A549 (cell line): ENCODE data around the gene MTG1. TPM values are rescaled to one million over a fixed set of nuclear protein-coding genes. Genes with fewer than 3 reads are reported as not detected.

Source experiments
- ATAC-seq, 2 experiments: fragments of 200-7000 bp in 1 of 2; fragments of >200 bp in 1 of 2; cut with Nextera tagmentation in 1 of 2; cut with Tn5 transposase in 1 of 2; 3 replicates each; pipeline versions ENCODE4 v1.8.0 to v1.9.1; 2018 to 2020; ENCODE audit warnings: mild to moderate bottlenecking in 1 of 2, moderate library complexity in 1 of 2
- CTCF ChIA-PET: fragments of 300-600 bp; sonication (Branson Sonifier 250); formaldehyde crosslinking; extraction: SDS; loops from one replicate; lab custom pipeline; 2021; ENCODE audit warnings: antibody characterized with exemption, inconsistent platforms; lab: Yijun Ruan, JAX
- POLR2A ChIA-PET: fragments of 350-600 bp; formaldehyde crosslinking; extraction: SDS; loops from one replicate; lab custom pipeline; 2021; ENCODE audit warnings: antibody characterized with exemption, inconsistent platforms; lab: Yijun Ruan, JAX
- DNase-seq, 2 experiments: peaks; one replicate each; pipeline versions ENCODE4 v3.0.0 to v3.0.0-alpha.2; 2011 to 2016; ENCODE audit warnings: low read depth in 1 of 2, low spot score in 1 of 2
- FAIRE-seq: peaks from 2 replicates; lab custom pipeline; 2011; peaks lifted over from hg19 to GRCh38; lab: Jason Lieb, UNC
- H3K27ac ChIP-seq, 2 experiments: fragments of >200 bp; sonication (Bioruptor Twin); formaldehyde crosslinking; 3 replicates each; pipeline ENCODE4 v1.5.1; 2016 to 2017
- H3K4me1 ChIP-seq: fragments of >200 bp; sonication (Bioruptor Twin); formaldehyde crosslinking; 3 replicates; pipeline ENCODE4 v1.6.1; 2016
- H3K4me2 ChIP-seq: fragments of >200 bp; sonication (Bioruptor Twin); formaldehyde crosslinking; 3 replicates; pipeline ENCODE4 v1.6.1; 2016
- H3K4me3 ChIP-seq: fragments of >200 bp; sonication (Bioruptor Twin); formaldehyde crosslinking; 3 replicates; pipeline ENCODE4 v1.5.1; 2016
- H3K9me3 ChIP-seq: fragments of >200 bp; sonication (Bioruptor Twin); formaldehyde crosslinking; 3 replicates; pipeline ENCODE4 v1.6.1; 2016
- BCL3 ChIP-seq: fragments of >200 bp; sonication (Bioruptor Twin); formaldehyde crosslinking; IDR thresholded peaks from 3 replicates; pipeline ENCODE4 v1.6.1; 2016
- CTCF ChIP-seq: fragments of >200 bp; sonication (Bioruptor Twin); formaldehyde crosslinking; IDR thresholded peaks from 3 replicates; pipeline ENCODE4 v1.5.1; 2016
- FOSL2 ChIP-seq, 2 experiments: fragments of 450-650 bp in 1 of 2; fragments of >200 bp in 1 of 2; sonication (Bioruptor Twin) in 1 of 2; formaldehyde crosslinking; IDR thresholded peaks; 2 replicates each; pipeline versions ENCODE4 v1.5.0 to v1.6.1; 2016 to 2020; ENCODE audit warnings: mild to moderate bottlenecking in 1 of 2, moderate library complexity in 1 of 2
- FOXS1 ChIP-seq: fragments of 250-450 bp; sonication (Bioruptor Pico); IDR thresholded peaks from 2 replicates; pipeline ENCODE4 v1.5.0; 2020; ENCODE audit warnings: mild to moderate bottlenecking, moderate library complexity
- HDAC2 ChIP-seq: fragments of 200-600 bp; sonication (generic); IDR thresholded peaks from 2 replicates; pipeline ENCODE4 v1.6.1; 2016
- HEYL ChIP-seq: fragments of 250-450 bp; sonication (Bioruptor Pico); IDR thresholded peaks from 2 replicates; pipeline ENCODE4 v1.8.0; 2021; ENCODE audit warnings: mild to moderate bottlenecking, moderate library complexity
- HOXA7 ChIP-seq: fragments of 250-450 bp; sonication (Bioruptor Pico); IDR thresholded peaks from 2 replicates; pipeline ENCODE4 v1.5.0; 2020; ENCODE audit warnings: mild to moderate bottlenecking, moderate library complexity
- KDM1A ChIP-seq: fragments of 200-600 bp; sonication (generic); IDR thresholded peaks from 2 replicates; pipeline ENCODE4 v1.6.1; 2016; ENCODE audit warnings: low read depth, mild to moderate bottlenecking
- MYC ChIP-seq: IDR thresholded peaks from 2 replicates; pipeline ENCODE4 v1.6.1; 2012; ENCODE audit warnings: mild to moderate bottlenecking, inconsistent platforms, low read length, improper control_type of control experiment, borderline replicate concordance
- POLR2A ChIP-seq: IDR thresholded peaks from 2 replicates; pipeline ENCODE4 v1.6.1; 2012; ENCODE audit warnings: mild to moderate bottlenecking, low read length
- RAD21 ChIP-seq, 2 experiments: fragments of >200 bp in 1 of 2; sonication (Bioruptor Twin) in 1 of 2; formaldehyde crosslinking in 1 of 2; IDR thresholded peaks in 1 of 2; conservative IDR thresholded peaks in 1 of 2; 2 replicates in 1 of 2; 3 replicates in 1 of 2; pipeline ENCODE4 v1.6.1; 2012 to 2018; ENCODE audit warnings: inconsistent platforms in 1 of 2
- SMC3 ChIP-seq: fragments of >200 bp; sonication (Bioruptor Twin); formaldehyde crosslinking; IDR thresholded peaks from 3 replicates; pipeline ENCODE4 v1.6.1; 2018; ENCODE audit warnings: inconsistent platforms
- TFCP2L1 ChIP-seq: fragments of 250-450 bp; sonication (Bioruptor Pico); IDR thresholded peaks from 2 replicates; pipeline ENCODE4 v1.5.0; 2021; ENCODE audit warnings: mild to moderate bottlenecking
- TP53 ChIP-seq: fragments of 250-450 bp; sonication (Bioruptor Pico); IDR thresholded peaks from 2 replicates; pipeline ENCODE4 v1.5.0; 2021; ENCODE audit warnings: mild to moderate bottlenecking, moderate library complexity
- ZSCAN20 ChIP-seq: fragments of 250-450 bp; sonication (Bioruptor Pico); IDR thresholded peaks from 2 replicates; pipeline ENCODE4 v1.8.0; 2022; ENCODE audit warnings: mild to moderate bottlenecking, moderate library complexity
- WGBS: methylation state at CpG from one replicate; pipeline ENCODE4 v1.1.6; 2017; ENCODE audit errors: missing lambda C conversion rate; 5-methylcytosine and 5-hydroxymethylcytosine counted together
- polyA plus RNA-seq, 4 experiments: library from polyadenylated mRNA; depleted of rRNA in 3 of 4; stranded (reverse); fragments of >200 nt; fragmentation: RNase III in 1 of 4; extraction: RNeasy Plus Mini Kit Qiagen cat#74134 plus additional on column Dnase treatment in 1 of 4; gene quantifications; 2 replicates in 3 of 4; 3 replicates in 1 of 4; pipeline ENCODE4 v1.2.3, GENCODE V29; 2011 to 2017
- TF ChIP-seq, protein P1 (sequence below): fragments of 200-600 bp; sonication (generic); IDR thresholded peaks from 2 replicates; pipeline ENCODE4 v1.6.1; 2016; ENCODE audit warnings: antibody characterized with exemption, mild to moderate bottlenecking, moderate library complexity

MTG1 gene
- polyA plus RNA-seq, 2 of the 4 experiments (the other 2 are of a cell fraction): 60.3 to 67.2 TPM

DNA sequence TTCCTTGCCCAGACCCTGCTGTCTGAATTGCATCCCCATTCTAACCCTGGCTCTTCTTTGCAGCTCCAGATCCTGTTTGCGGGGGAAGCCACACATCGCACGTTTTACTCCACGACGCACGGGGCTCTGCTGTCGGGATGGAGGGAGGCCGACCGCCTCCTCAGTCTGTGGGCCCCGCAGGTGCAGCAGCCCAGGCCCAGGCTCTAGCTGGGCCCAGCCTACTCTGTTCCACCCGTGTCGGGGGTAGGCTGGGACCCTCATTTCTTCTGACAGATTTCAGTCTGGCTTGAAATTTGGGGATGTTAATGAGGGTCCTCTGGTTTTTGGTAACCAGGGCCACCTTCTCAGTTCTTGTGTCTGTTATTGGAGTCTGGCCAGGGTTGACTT lies 2.7 kb upstream of the MTG1 start:
- CTCF ChIA-PET: interaction anchor here (0.9 to 3.0 kb wide), 3 partner anchors 10 to 62 kb away, joined by 3 to 15 read pairs (median 3); no protein-coding TSS in a partner anchor
- no peak for FAIRE-seq
- POLR2A ChIA-PET: interaction anchor here (1.2 kb wide), 1 partner anchor 10 kb away, joined by 3 read pairs; no protein-coding TSS in a partner anchor

GRCh38 chr10:133391761-133392518 lies 2.0 kb upstream of the MTG1 start:
- no peak overlapping the region for H3K4me3 ChIP-seq
- TF ChIP-seq RAD21 (conservative IDR thresholded peaks at IDR 0.05 in 1 of 2, IDR thresholded peaks at IDR 0.05 in 1 of 2) (no peak), BCL3 (no peak), HEYL (CRISPR knock-in tag) (no peak), FOXS1 (CRISPR knock-in tag) (no peak), KDM1A (no peak), MYC (no peak), CTCF (no peak), HDAC2 (no peak), ZSCAN20 (CRISPR knock-in tag) (no peak)
- TF ChIP-seq, all 56 proteins: peak for 0
- no peaks in the 10 kb centered on the region for H3K9me3 ChIP-seq
- DNase-seq: no peak
- CTCF ChIA-PET: interaction anchor here (0.7 to 3.0 kb wide), 3 partner anchors 62 to 84 kb away, joined by 3 to 15 read pairs (median 5); no protein-coding TSS in a partner anchor
- no peak overlapping the region for H3K27ac ChIP-seq
- no peak overlapping the region for H3K4me2 ChIP-seq
- peaks cover 14% of the 10 kb centered on the region; the same call in 2 of the 3 replicates for H3K4me1 ChIP-seq
- POLR2A ChIA-PET: no interaction called here
- WGBS: 85% methylated on average over 8 of the region's 12 CpGs
- FAIRE-seq: no peak
- no peak for ATAC-seq

More for the DNA sequence above, 2.7 kb upstream of the MTG1 start:
- ATAC-seq: no peak
- no peaks in the 10 kb centered on the region for H3K9me3 ChIP-seq
- no peak overlapping the region for H3K27ac ChIP-seq
- TF ChIP-seq, protein P1, sequence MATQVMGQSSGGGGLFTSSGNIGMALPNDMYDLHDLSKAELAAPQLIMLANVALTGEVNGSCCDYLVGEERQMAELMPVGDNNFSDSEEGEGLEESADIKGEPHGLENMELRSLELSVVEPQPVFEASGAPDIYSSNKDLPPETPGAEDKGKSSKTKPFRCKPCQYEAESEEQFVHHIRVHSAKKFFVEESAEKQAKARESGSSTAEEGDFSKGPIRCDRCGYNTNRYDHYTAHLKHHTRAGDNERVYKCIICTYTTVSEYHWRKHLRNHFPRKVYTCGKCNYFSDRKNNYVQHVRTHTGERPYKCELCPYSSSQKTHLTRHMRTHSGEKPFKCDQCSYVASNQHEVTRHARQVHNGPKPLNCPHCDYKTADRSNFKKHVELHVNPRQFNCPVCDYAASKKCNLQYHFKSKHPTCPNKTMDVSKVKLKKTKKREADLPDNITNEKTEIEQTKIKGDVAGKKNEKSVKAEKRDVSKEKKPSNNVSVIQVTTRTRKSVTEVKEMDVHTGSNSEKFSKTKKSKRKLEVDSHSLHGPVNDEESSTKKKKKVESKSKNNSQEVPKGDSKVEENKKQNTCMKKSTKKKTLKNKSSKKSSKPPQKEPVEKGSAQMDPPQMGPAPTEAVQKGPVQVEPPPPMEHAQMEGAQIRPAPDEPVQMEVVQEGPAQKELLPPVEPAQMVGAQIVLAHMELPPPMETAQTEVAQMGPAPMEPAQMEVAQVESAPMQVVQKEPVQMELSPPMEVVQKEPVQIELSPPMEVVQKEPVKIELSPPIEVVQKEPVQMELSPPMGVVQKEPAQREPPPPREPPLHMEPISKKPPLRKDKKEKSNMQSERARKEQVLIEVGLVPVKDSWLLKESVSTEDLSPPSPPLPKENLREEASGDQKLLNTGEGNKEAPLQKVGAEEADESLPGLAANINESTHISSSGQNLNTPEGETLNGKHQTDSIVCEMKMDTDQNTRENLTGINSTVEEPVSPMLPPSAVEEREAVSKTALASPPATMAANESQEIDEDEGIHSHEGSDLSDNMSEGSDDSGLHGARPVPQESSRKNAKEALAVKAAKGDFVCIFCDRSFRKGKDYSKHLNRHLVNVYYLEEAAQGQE: no peak
- TF ChIP-seq POLR2A: no peak
- no peak for TF ChIP-seq TP53 (CRISPR knock-in tag)
- TF ChIP-seq HOXA7 (CRISPR knock-in tag): no peak
- TF ChIP-seq SMC3: no peak
- no peak for TF ChIP-seq FOSL2 (IDR thresholded peaks at IDR 0.05)
- no peak for TF ChIP-seq FOSL2 (CRISPR knock-in tag; IDR thresholded peaks at IDR 0.05)
- no peak for TF ChIP-seq TFCP2L1
- H3K4me3 ChIP-seq: no peak overlapping the region
- no peak for DNase-seq
- H3K4me1 ChIP-seq: peaks cover 14% of the 10 kb centered on the region; the same call in 2 of the 3 replicates
- 94% methylated on average over 12 of the region's 12 CpGs for WGBS
- H3K4me2 ChIP-seq: no peak overlapping the region
